ENCODE results near the gene TM4SF20. TPM values are rescaled to one million over a fixed set of nuclear protein-coding genes. Genes with fewer than 3 reads are reported as not detected.

Gene TM4SF20
- polyA plus RNA-seq, 3 donors: not detected

- no peak for DNase-seq
- H3K9ac ChIP-seq (ENCODE audit: insufficient read depth, low read length, poor library complexity, severe bottlenecking): no peak overlapping the region
- no peaks in the 10 kb centered on the region for H3K27me3 Mint-ChIP-seq (ENCODE audit: low read depth in 3 of 3)
- H4K20me1 ChIP-seq (ENCODE audit: insufficient read depth, low read length): no peaks in the 10 kb centered on the region
- H3K4me1 Mint-ChIP-seq: no peaks in the 10 kb centered on the region
- H3K27ac Mint-ChIP-seq: peak overlapping the region in 1 of 7 donors; percentile 6
- intact Hi-C loops (cut with micrococcal nuclease): no loop called here
- H3K4me3 ChIP-seq (replicated peaks in 1 of 3; ENCODE audit: low read depth in 2 of 3, low read length in 3 of 3): no peak overlapping the region
- H3K4me2 ChIP-seq (replicated peaks; ENCODE audit: extremely low read depth, low read length, poor library complexity, severe bottlenecking): no peak overlapping the region
- H3K9me3 Mint-ChIP-seq: no peaks in the 10 kb centered on the region
- 100% methylated on average over 1 of the region's 2 CpGs for WGBS (ENCODE audit: insufficient coverage)
- H3K79me2 ChIP-seq (ENCODE audit: insufficient read depth, low read length): no peaks in the 10 kb centered on the region
- peaks cover 53 to 55% of the 10 kb centered on the region in 2 donors for H3K36me3 Mint-ChIP-seq
- peaks cover 22 to 70% of the 10 kb centered on the region in 2 donors for H3K36me3 ChIP-seq (replicated peaks in 1 of 2; ENCODE audit: control insufficient read depth in 1 of 2, insufficient read depth in 2 of 2, low read length in 2 of 2)
- H2AFZ ChIP-seq (ENCODE audit: insufficient read depth, low read depth, low read length, poor library complexity, severe bottlenecking): no peak overlapping the region
- H3K4me3 Mint-ChIP-seq: no peak overlapping the region
- H3K9me3 ChIP-seq (replicated peaks in 1 of 2; ENCODE audit: control insufficient read depth in 1 of 2, insufficient read depth in 1 of 2, low read length in 2 of 2): no peaks in the 10 kb centered on the region
- no peaks in the 10 kb centered on the region for H3K4me1 ChIP-seq (ENCODE audit: control insufficient read depth in 1 of 2, insufficient read depth in 2 of 2, low read length in 2 of 2)
- TF ChIP-seq CTCF (IDR thresholded peaks at IDR 0.05): no peak
- no peak overlapping the region for H3K27ac ChIP-seq (ENCODE audit: low read depth in 1 of 2, low read length in 2 of 2)
- no peaks in the 10 kb centered on the region for H3K27me3 ChIP-seq (ENCODE audit: control insufficient read depth in 2 of 2, insufficient read depth in 2 of 2, low read length in 2 of 2)
These were observed 30.8 kb downstream of the TM4SF20 start for GRCh38 chr2:227348324-227348723.

- Histone ChIP-seq H4K20me1 (ENCODE audit: insufficient read depth, low read length) (no peaks in the 10 kb centered on the region), H2AFZ (ENCODE audit: insufficient read depth, low read depth, low read length, poor library complexity, severe bottlenecking) (no peak overlapping the region), H3K36me3 (replicated peaks in 1 of 2; ENCODE audit: control insufficient read depth in 1 of 2, insufficient read depth in 2 of 2, low read length in 2 of 2) (peaks cover 28 to 74% of the 10 kb centered on the region in 2 donors), H3K4me1 (ENCODE audit: control insufficient read depth in 1 of 2, insufficient read depth in 2 of 2, low read length in 2 of 2) (no peaks in the 10 kb centered on the region), H3K4me2 (replicated peaks; ENCODE audit: extremely low read depth, low read length, poor library complexity, severe bottlenecking) (no peak overlapping the region), H3K9ac (ENCODE audit: insufficient read depth, low read length, poor library complexity, severe bottlenecking) (no peak overlapping the region), H3K27ac (ENCODE audit: low read depth in 1 of 2, low read length in 2 of 2) (no peak overlapping the region), H3K79me2 (ENCODE audit: insufficient read depth, low read length) (no peaks in the 10 kb centered on the region), H3K27me3 (ENCODE audit: control insufficient read depth in 2 of 2, insufficient read depth in 2 of 2, low read length in 2 of 2) (no peaks in the 10 kb centered on the region), H3K4me3 (replicated peaks in 1 of 3; ENCODE audit: low read depth in 2 of 3, low read length in 3 of 3) (no peak overlapping the region), H3K9me3 (replicated peaks in 1 of 2; ENCODE audit: control insufficient read depth in 1 of 2, insufficient read depth in 1 of 2, low read length in 2 of 2) (no peaks in the 10 kb centered on the region)
- H3K4me3 Mint-ChIP-seq: no peak overlapping the region
- intact Hi-C loops (cut with micrococcal nuclease): no loop called here
- H3K27ac Mint-ChIP-seq: no peak overlapping the region
- H3K4me1 Mint-ChIP-seq: no peaks in the 10 kb centered on the region
- no peaks in the 10 kb centered on the region for H3K27me3 Mint-ChIP-seq (ENCODE audit: low read depth in 3 of 3)
- H3K36me3 Mint-ChIP-seq: peaks cover 52 to 53% of the 10 kb centered on the region in 2 donors
- no peak for DNase-seq
- no peak for TF ChIP-seq CTCF (IDR thresholded peaks at IDR 0.05)
- no peaks in the 10 kb centered on the region for H3K9me3 Mint-ChIP-seq
- WGBS (ENCODE audit: insufficient coverage): 95% methylated on average over 5 of the region's 7 CpGs
These were observed 32.0 kb downstream of the TM4SF20 start for GRCh38 chr2:227347117-227347516.
